NCI-H2081 treated with DMSO at 0.1 percent for 48 hours (cell line): ENCODE data around the gene ZSCAN2.
"Not testable (repeated sequence)": the region's sequence is repeated elsewhere in the genome, so short reads cannot be mapped to it uniquely, and the experiment has no call there.

Experiments used
- DNase-seq: peaks from one replicate; lab custom pipeline; 2025; lab: John Stamatoyannopoulos, UW

Gene ZSCAN2

DNA sequence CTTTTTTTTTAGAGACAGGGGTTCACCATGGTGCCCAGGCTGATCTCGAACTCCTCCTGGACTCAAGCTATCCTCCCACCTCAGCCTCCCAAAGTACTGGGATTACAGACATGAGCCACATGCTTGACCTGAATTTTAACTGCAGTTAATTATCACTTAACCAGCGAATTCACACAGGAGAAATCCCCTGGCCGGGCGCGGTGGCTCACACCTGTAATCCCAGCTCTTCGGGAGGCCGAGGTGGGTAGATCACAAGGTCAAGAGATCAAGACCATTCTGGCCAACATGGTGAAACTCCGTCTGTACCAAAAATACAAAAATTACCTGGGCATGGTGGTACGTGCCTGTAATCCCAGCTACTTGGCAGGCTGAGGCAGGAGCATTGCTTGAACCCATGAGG lies 41.1 kb downstream of the ZSCAN2 start:
- not testable (repeated sequence) for DNase-seq

- DNase-seq = not testable (repeated sequence)
Observed at GRCh38 chr15:84642640-84643039, 41.8 kb downstream of the ZSCAN2 start.

DNA sequence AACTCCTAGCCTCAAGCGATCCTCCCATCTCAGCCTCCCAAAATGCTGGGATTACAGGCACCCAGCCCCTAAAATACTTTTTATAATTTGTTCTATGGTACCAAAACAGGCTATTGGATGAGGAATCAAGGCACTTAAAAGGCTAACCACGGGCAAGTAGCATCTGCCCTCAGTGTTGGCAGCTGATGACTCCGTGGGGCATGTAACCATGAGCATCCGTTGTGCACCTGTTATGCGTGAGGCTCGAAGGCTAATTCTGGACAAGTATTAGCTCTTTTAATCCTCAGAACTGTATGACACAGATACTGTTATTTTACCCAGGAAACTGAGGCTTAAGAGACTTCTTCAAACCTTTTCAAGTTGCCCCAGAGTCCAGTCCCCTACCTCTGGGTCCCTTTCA lies 43.0 kb downstream of the ZSCAN2 start:
- no peak for DNase-seq

DNA sequence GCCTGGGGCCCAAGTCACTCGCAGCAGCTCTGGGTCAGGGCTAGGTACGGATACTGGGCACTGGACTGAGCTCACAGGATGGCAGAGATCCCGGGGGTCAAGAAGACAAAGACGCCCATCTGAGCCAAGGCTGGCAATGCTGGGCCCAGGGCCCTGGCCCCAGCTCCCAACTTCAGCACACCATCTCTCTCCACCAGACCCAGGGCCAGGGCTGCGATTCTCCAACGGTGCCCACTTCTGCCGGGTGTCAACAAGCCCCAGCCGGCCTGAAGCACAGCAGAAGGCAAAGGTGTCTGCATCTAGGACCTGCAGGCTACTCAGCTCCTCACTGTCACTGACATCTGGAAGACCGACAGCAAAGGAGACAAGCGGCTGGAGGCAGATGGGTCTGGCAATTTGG lies 44.7 kb downstream of the ZSCAN2 start:
- DNase-seq = no peak

DNA sequence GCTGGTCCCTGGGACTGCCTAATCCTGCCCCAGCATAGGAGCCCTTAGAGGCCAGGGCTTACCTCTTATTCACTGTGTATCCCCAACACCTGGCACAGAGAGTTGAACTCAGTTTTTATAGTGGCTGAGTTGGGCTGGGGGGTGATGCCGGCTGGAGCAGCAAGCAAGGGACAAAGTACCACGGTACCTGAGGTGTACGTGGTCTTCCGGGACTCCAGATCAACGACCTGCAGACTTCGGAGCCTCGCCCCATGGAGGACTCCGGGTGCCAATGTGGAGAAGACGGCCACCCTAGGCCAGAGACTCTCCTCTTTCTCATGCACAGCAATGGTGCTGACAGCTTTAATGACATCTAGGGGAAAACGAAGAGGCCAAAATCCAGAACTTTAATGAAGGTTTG lies 45.2 kb downstream of the ZSCAN2 start:
- DNase-seq = no peak

DNA sequence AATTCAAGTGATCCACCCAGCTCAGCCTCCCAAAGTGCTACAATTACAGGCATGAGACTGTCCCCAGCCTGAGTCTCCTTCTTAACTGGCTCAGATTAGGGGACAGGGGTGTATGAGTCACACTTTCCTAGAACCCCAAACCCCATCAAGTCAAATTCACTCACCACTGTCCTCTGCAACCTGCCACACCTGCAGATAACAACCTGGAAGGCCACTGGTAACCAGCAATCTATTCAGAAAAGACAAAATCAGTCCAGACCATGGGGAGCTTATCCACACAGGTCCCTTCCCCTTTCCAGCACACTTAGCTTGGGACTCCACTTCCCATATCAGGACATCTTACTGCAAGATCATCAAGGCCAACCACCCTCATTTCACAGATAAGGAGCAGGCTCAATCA lies 46.9 kb downstream of the ZSCAN2 start:
- no peak for DNase-seq

DNA sequence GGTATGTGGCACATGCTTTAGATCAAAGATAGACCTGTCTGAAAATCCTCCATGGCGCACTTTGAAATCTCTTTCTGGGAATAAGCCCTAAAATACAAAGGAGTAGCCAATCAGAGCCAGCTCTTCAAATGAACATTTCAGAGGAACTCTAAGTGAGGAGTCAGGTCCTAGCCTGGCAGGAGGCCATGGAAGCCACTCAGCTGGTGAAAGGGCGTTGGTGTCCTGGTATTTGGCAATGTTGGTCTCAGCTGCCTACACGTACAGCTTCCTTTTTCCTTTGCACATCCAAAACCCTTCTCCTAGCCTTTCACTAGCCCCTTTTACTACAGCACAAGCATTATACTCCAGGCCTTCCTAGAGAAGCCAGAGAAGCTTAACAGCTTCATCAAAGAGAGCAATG lies 47.7 kb downstream of the ZSCAN2 start:
- DNase-seq = no peak

DNA sequence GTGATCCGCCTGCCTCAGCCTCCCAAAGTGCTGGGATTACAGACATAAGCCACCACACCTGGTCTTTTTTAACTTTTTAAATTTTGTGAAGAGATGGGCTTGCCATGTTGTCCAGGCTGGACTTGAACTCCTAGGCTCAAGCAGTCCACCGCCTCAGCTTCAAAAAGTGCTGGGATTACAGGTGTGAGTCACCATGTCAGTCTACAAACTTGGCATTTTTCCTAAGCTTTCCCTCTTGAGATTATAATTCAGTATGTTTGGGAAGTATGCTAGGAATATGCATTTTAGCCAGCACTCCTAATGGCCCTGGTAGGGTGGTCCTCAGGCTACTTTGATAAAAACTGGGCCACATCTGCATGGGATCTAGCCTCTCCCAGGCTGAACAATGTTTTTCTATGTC lies 48.9 kb downstream of the ZSCAN2 start:
- DNase-seq = no peak

- no peak for DNase-seq
Observed at GRCh38 chr15:84653584-84653909, 52.7 kb downstream of the ZSCAN2 start.

- DNase-seq = peak; percentile 39
Observed at GRCh38 chr15:84653910-84654688, 53.3 kb downstream of the ZSCAN2 start, which contains the start of gene WDR73. Gene WDR73, minus strand, starts transcription at chr15:84654283. Its CDS starts 9 bp downstream, at chr15:84654274.

DNA sequence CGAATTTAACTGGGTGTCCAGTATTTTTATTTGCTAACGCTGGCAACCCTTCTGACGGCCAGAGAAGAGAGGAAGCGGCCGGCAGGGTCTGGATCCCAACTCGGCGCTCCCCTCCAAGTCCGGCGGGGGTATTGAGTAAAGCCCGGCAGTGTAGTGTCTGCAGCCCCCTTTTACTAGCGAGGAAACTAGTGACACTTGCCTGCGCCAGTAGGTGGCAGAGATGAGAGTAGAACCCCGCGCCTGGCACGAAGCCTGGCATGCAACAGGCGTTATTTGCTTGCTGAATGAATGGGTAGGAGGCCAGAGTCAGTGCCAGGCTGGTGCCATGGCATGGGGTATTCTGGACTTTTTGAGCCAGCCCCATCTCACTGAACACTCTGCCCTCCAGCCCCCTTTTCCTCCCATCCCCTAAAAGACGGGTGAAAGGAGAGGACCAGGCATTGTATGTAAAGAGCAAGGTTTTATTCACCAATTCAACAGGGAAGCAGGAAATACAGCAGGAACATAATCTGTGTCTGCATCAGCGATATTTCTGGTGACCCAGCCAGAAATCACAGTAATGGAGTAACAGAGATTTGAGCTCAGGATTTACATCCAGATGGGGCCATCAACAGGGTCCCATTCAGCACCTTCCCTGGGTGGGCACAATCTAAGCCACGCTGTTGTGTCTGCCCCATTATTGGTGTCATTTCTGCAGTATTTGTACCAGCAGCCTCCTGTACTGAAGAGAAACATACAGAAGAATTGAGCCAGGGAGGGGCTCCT lies 54.1 kb downstream of the ZSCAN2 start:
- DNase-seq = peak; percentile 51

DNA sequence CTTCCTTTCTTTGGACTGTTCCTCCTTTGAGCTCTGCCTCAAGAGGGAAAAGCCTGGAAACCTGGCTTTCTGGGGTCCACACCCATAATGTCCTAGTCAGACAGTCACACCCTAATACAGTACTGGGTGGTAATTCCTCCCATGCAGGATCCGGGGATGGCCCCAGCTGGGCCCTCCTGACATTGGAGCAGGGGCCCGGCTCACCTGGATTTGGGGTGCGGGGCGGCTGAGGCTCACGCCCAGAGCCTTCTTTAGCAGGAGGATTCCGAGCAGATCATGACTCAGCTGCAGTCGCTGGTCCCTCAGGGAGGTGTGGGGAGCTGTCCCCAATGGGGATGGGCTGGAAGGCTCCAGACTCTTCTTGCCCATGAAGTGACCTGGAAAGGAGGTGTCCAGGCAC lies 56.2 kb downstream of the ZSCAN2 start:
- no peak for DNase-seq

GRCh38 chr15:84657748-84658079 lies 56.9 kb downstream of the ZSCAN2 start:
- no peak for DNase-seq

DNA sequence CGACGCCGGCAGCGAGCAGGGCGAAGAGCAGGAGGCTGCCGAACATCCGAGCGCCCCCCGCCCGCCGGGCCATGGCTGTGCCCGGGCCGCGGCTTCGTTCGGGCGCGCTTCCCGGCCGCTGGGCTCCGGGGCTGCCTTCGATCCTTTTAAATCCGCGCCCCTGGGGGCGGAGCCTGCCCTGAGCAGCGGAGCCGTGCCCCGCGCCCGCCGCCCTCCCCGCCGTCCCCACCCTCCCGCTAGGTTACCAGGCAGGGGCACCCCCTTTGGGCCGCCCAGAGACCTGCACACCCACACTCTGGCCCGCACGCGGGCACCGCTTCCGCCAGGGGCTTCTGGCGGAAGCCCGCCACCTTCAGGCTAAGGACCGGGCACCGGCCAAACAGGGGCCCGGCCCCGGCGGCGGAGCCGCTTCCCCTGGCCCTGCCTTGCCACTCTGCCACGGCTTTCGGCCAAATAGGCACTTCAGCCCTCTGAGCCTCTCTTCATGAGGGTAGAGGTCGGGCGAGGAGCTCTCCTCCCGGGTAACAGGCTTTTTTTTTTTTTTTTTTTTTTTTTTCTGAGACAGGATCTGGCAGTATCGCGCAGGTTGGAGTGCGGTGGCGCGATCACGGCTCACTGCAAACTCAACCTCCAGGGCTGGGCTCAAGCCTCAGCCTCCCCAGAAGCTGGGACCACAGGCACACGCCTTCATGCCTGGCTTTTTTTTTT lies 57.4 kb downstream of the ZSCAN2 start, which contains the start of gene NMB:
Gene NMB, minus strand, starts transcription at position 120 of the 708 bp plus-strand sequence. Its CDS starts 47 bp downstream, at position 73.
- peak; percentile 11 for DNase-seq

- DNase-seq = no peak
Observed at GRCh38 chr15:84658788-84659411, 58.1 kb downstream of the ZSCAN2 start.

DNA sequence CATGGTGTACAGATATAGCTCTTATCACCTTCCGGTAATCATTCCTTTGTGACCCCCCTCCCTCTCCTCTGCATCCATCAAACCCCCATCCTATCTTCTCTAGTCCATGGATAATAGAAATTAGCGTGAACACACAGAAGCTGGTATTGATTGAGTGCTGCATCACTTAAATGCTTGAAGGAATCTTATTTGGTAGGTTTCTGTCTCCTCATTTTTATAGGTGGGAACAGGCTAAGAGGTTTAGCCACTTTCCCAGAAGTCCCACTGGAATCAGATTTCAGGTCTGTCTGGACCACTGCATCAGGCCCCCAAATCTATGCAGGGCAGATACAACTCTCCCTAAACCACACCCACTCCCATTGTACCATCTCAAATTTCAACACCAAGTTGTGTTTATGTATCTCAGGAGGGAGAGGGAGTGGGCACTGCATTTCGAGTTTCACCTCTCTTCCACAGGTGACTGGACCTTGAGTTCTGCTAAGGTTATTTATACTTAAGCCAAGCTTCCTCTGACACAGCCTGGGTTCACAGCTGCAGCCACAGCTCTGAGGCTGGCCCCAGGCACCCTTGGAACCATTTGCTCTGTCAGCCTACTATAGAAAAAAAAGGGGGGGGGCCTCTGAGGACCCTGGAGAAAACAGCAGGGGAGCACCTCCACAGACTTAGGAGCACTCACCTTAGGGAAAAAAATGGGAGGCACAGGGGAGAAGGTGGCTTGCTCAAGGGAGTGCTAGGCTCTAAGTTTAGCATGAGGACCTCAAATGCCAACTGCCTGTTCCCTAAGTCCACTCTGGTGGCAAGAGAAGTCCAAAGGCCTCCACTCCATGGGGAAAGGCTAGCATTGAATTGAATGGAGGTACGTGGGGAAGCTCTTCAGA lies 59.3 kb downstream of the ZSCAN2 start:
- no peak for DNase-seq

GRCh38 chr15:84661001-84661400 lies 60.2 kb downstream of the ZSCAN2 start:
- no peak for DNase-seq

GRCh38 chr15:84666373-84666772 lies 65.6 kb downstream of the ZSCAN2 start:
- no peak for DNase-seq

DNA sequence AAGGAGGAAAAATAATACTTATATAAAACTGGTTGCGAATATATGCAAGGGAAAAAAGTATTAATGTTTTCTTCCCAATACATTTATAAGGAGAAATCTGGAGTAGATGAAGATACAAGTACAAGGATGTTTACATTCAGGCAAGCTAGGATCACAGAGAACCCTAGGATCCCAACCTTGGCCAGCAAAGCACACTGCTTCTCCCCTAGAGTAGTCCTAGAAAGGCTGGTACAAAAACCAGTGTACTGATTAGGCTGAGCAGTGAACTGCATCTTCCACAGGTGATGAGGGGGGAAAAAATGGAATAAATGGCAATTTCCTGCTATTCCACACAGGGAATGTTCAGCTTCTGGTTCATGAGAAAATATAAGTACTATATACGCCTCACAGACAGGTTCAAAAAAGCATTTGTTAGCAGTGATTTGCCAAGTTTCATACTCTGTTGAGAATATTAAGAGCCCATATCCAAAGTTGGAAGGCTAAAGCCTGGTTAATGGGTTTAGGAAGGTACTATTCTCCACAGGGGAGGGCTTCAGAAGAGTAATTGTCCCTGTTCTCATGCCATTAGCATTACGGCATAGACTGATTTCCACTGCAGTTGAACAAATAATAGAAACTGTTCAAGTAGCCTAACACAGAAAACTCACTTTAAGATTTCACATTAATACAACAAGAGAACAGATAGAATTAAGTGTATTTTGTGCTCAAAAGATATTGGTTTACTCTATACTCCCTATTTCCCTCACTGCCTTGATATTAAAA lies 67.6 kb downstream of the ZSCAN2 start:
- no peak for DNase-seq

DNA sequence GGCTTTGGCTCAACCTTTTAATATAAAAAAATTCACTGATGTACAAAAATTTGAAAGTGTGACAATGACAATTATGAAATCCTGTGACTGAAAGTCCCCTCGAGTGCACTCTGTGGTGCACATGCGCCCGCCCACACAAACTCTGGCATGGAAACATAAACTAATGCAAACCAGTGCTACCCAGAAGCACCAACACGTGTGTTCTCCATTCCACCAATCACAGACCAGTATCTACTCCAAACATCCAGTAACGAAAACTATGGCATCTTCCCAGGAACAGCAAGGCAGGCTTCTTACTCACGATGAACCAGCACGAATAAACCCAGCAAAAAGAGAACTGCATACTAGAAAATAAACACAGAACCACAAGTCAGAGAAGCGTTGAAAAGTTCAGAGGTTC lies 68.9 kb downstream of the ZSCAN2 start:
- no peak for DNase-seq

DNA sequence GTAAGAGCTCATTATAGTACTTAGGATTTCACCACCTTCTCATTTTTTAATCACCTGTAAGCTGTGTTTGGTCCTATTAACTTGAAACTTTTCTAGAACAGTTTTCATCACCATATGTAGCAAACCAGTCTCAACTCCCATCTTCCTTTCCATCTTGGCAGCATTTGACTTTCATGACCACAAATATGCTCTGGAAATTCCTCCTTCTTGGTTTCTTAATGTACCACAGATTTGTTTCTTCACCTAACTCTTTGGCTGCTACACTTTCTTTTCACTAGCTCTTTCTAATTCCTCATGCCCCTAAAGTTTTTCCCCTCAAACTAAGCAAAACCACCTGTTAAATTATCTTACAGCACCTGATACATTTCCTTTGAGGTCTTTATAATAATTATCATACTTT lies 70.4 kb downstream of the ZSCAN2 start:
- no peak for DNase-seq
